Kidney capillary endothelial cell (primary cell): ENCODE data around the gene SYNDIG1.

Experiments
- DNase-seq: peaks from one replicate; pipeline ENCODE4 v3.0.0-alpha.2; 2018; ENCODE audit warnings: low spot score

Gene SYNDIG1

DNA sequence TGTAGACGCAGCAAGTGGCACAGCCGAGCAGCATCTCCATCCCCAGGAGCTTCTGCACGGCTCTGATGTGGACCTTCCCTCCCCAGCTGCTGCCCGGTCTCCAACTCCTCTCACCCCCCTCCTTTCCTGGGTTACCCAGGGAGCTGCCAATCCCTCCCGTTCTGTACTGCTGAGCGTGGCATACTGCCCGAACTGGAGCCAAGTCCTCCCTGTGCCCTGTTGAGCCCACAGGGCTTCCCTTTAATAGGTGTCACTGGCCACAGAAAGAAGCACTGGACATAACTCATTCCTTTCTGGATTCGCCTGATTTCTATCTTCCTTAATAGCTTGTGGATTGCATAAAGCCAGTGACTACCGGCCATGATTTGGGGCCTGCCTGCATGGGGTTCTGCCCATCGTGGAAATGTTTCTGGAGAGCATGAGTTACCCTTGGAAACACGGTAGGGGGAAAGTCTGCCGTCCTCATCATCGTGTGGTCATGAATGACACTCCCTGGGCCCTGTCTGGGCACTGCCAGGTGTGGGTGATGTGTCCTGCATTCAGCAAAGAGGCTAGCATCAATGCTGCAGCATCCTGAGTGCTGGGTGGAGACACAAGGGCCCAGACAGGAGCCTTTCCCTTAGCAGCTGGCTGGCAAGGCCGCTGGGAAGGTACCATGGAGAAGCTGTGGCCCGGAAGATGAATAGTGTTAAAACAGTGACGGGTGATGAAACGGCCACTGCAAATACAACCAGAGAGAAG, 189.7 kb downstream of the SYNDIG1 start:
- no peak for DNase-seq

DNA sequence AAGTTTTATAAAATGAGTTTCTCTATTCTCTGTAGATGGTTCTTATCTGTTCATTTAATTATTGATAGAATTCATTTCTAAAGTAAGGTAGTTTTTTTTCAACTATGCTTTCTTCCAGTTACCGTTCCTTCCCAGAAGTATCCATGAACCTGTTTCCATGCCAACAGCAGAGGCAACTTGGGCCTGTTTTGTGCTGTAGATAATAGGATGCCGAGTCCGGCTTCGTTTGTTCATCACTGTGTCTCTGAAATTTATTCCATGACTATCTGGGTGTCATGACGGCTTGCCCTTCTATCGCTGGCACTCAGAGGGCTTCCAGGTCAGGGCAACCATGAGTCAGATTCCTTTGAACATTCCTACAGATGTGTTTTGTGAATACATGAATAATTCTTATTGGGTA, 190.4 kb downstream of the SYNDIG1 start:
- peak; percentile 6 for DNase-seq

- DNase-seq, result no peak
These were observed 191.2 kb downstream of the SYNDIG1 start for GRCh38 chr20:24660651-24661050.

- no peak for DNase-seq
These were observed 191.8 kb downstream of the SYNDIG1 start for GRCh38 chr20:24661255-24661654.

DNA sequence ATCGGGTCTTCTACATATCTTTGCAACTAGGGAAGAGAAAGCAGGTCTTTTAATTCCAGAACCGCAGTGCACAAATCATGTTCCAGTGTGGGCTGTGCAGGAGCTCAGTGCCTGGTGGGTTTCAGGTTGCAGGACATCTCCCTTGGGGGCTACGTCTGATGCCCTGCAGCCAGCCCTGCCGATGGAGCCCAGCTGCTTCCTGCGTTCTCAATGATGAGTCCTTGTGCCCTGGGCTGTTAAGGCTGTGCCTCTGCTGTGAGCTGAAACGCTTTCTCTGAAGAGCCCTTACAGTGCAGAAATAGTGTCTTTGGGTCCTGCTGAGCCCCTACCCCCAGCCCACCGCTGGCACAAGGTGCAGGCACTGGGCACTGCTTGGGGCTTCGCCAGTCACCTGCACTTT, 192.9 kb downstream of the SYNDIG1 start:
- no peak for DNase-seq

DNA sequence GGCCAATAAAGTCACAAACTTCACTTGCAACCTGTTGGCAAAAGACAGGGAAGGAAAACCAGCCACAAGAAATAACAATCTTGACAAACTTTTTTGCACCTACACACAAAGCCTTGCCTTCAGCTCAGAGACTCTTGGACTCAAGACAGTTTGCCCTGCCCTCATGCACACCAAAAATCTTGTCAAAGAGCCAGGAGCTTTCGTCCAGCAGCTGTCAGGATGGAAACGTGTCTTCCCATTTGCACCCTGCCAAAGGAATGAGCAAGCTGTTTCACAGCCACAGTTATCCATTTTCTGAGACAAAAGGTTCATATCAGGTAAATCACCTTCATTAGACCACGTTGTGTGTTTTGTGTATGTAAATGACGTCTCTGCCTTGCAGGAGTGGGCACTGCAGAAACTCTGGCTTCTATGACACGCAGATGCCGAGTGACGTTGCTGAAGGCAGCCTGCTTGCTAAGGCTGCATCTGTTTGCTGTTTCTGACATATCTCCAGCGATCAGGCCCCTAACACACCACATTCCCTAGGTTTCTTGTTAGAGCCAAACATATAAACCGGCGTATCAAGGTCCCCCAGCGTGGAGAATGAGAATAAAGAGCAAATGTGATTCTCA, 193.4 kb downstream of the SYNDIG1 start:
- DNase-seq, result no peak

GRCh38 chr20:24663496-24663895, 194.1 kb downstream of the SYNDIG1 start:
- no peak for DNase-seq

DNA sequence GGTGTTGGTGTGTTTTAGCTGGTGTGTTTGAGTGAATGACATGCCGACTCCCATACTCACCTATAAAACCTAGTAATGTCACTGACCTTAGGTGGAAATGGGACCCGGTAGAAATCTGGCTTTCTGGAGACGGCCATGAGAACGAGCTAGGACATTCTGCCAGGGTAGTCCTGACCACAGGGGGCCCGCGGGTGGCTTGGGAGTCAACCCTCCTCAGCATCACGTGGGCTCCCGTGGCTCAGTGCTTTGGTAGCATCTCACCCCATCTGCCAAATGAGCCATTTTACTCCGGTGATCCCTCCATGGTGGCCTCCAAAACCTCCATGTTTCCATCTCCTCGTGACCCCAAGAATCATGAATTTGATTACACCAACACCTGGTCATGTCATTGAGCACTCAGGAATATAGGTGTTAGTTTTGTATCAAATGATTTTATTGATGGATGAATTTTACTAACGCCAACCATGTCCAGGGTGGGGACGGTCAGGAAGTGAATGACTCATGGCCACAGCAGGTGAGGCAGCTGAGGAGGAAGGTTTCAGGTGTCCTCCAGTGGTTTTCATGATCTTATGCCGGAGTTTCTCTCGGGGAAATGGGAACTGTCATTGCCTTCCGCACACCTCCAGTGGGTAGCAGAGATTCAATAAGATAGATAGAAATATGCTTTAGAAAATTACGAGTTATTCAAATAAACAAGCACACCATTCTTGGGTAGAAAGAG, 195.0 kb downstream of the SYNDIG1 start:
- DNase-seq, result no peak

DNA sequence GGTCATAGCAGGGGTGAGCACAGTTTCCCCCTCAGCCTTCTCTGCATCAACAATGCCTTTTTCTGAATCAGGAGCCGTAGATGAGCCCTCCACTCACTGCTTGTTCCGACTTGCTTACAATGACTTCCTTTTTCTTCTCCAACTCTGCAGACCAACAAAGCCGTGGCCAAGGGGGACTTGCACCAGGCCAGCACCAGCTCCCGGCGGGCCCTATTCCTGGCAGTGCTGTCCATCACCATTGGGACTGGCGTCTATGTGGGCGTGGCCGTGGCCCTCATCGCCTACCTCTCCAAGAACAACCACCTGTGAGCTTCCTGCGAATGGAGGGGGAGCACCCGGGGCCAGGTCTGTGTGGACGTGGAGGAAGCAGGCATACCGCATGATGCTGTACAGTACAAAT, 195.8 kb downstream of the SYNDIG1 start:
- DNase-seq, result no peak

- no peak for DNase-seq
These were observed 196.3 kb downstream of the SYNDIG1 start for GRCh38 chr20:24665741-24666191.

DNA sequence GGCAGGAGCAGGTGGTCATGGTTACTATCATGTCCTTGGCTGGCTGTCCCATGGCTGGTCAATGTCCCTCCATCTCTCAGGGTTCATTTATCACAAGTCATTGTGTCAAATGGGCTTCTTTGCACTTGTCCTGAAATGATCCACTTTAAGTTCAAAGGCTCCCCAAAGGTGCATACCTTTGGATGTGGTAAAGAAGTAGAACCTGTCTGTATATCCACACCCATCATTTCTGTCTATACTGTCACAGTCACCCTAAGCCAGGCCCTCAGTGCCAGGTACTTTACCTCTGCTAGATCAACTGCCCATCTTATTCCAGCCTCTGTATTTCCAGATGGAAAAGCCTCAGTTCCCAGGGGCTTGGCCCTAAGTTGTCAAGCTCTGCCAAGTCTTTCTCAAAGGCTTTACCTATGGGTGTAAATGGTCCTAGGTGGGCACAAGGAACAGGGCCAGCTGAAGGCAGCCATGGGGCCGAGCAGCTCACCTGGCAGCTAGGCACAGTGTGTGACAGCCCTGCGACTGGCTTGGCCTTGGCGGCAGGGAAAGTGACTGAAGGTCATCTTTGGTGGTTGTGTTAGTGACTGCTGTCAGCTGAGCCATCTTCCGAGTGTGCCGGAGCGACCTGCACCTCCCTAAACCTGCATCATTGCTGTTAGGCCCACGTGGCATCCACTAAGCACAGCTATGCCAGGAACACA, 198.4 kb downstream of the SYNDIG1 start:
- no peak for DNase-seq

- DNase-seq, result no peak
These were observed 198.9 kb downstream of the SYNDIG1 start for GRCh38 chr20:24668384-24668702.

GRCh38 chr20:24668791-24669190, 199.4 kb downstream of the SYNDIG1 start:
- DNase-seq, result no peak

DNA sequence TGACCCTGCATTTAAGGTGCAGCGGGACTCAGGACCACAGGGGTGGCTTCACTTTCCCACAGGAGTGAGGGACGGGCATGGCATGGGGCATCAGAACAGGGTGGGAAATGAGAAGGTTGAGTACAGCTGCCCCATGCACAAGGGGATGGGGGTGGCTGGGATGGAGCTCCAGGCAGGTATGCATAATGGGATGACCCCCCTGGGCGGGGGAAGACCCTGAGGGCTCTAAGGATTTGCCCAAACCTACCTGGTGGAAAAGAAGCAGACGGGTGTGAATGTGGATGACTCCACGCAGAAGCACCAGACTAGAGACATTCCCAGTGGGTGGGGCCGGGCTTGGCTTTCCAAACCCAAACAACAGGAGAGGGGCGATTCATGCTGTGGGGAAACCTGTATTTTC, 200.3 kb downstream of the SYNDIG1 start:
- DNase-seq, result no peak

- DNase-seq, result no peak
These were observed 201.0 kb downstream of the SYNDIG1 start for GRCh38 chr20:24670341-24670872.

DNA sequence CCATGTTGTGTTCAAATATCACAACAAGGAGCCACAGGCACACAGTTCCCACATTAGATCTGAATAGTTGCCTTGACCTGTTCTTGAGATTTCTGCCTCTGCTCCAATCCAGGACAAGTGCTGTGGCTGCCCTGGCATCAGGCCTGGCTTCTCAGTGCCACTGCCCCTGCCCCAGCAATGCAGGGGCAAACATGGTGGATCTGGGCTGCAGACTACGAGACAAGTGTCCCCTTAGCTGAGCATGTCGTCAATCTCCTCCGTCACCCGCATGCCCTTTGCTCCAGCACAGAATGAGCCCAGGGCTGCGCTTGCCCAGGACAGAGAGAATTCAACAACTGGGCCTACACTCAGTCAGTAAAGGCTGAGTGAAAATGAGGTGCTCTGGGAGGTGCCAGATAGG, 201.6 kb downstream of the SYNDIG1 start:
- no peak for DNase-seq

- DNase-seq, result no peak
These were observed 202.9 kb downstream of the SYNDIG1 start for GRCh38 chr20:24672181-24672880.

GRCh38 chr20:24672886-24673677, 203.7 kb downstream of the SYNDIG1 start:
- peak; percentile 71 for DNase-seq

DNA sequence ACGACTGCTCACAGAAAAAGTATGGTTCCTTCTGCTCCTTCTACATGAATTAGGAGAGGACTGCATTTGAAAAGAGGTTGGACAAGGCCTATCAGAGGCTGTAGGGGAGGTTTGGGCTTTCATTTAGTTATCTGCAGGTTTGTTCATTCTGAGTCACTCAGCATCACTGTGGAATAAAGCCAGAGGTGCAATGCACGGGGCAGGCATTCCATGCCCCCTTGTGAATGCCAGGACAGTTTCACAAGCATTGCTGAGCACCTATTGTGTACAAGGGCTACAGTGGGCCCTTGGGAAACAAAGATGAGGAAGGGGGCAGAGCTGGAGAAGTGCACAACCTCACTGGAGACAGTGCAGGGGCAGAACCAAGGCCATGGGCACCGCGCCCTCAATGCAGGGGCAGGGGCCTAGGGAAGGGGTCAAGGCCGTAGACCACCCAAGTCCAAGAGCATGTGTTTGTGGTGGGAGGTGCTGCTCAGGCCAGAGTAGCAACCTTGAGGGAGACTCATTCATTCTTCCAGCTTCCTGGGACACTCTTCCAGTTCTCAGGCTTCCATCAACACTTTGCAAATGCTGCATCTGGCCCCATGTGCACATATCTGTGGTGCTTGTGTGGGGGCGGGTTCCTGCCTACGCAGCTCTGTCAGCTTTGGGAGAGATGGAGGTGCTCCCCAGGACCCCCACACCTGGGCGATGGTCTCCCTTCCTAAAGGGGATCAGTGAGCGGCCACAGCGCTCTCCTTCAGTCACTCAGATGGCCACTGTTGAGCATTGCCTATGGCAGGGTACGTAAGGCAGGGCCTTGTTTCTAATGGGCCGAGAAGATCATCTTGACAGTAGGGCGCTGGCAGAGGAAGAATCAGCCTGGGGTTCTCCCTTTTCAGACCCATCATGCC, 204.5 kb downstream of the SYNDIG1 start:
- no peak for DNase-seq
